Keratinocyte (primary cell): ENCODE data around the gene PSMC4. TPM values are rescaled to one million over a fixed set of nuclear protein-coding genes. Genes with fewer than 3 reads are reported as not detected.

ENCODE experiments used
- DNase-seq: peaks from one replicate; pipeline ENCODE4 v3.0.0-alpha.2; 2011; ENCODE audit warnings: low read depth, missing footprints, low spot score
- FAIRE-seq: peaks from 2 replicates; lab custom pipeline; 2011; peaks lifted over from hg19 to GRCh38; lab: Jason Lieb, UNC
- H2AFZ ChIP-seq: 2 replicates; pipeline ENCODE4 v1.6.0; 2012; ENCODE audit warnings: low read length, control low read depth, inconsistent platforms; ENCODE audit not compliant: control insufficient read depth
- H3K27ac ChIP-seq: 2 replicates; pipeline ENCODE4 v1.5.1; 2011; ENCODE audit warnings: low read length; ENCODE audit not compliant: control insufficient read depth, insufficient read depth
- H3K27me3 ChIP-seq: 3 replicates; pipeline ENCODE4 v1.6.0; 2011; ENCODE audit warnings: low read length; ENCODE audit not compliant: control insufficient read depth, insufficient read depth; ENCODE audit errors: extremely low read depth
- H3K36me3 ChIP-seq, 2 experiments: 2 replicates in 1 of 2; 3 replicates in 1 of 2; pipeline ENCODE4 v1.5.1; 2011; ENCODE audit warnings: low read length in 2 of 2, mild to moderate bottlenecking in 1 of 2; ENCODE audit not compliant: control insufficient read depth in 2 of 2, insufficient read depth in 2 of 2; ENCODE audit errors: extremely low read depth in 1 of 2
- H3K4me1 ChIP-seq: 3 replicates; pipeline ENCODE4 v1.5.1; 2011; ENCODE audit warnings: low read length; ENCODE audit not compliant: control insufficient read depth, insufficient read depth; ENCODE audit errors: extremely low read depth
- H3K4me2 ChIP-seq: 3 replicates; pipeline ENCODE4 v1.6.0; 2011; ENCODE audit warnings: low read depth, low read length; ENCODE audit not compliant: control insufficient read depth, insufficient read depth; ENCODE audit errors: extremely low read depth
- H3K4me3 ChIP-seq, 3 experiments: fragments of 200-600 bp in 1 of 3; sonication (generic) in 1 of 3; 2 replicates in 2 of 3; 3 replicates in 1 of 3; pipeline ENCODE4 v1.5.1; 2011 to 2016; ENCODE audit warnings: low read length in 3 of 3, mild to moderate bottlenecking in 3 of 3, control low read depth in 2 of 3, inconsistent platforms in 1 of 3, low read depth in 1 of 3, mixed read lengths in 1 of 3, mixed run types in 1 of 3, moderate library complexity in 1 of 3; ENCODE audit not compliant: control insufficient read depth in 2 of 3, insufficient read depth in 2 of 3; ENCODE audit errors: extremely low read depth in 1 of 3
- H3K79me2 ChIP-seq: 2 replicates; pipeline ENCODE4 v1.6.0; 2012; ENCODE audit warnings: low read length; ENCODE audit not compliant: control insufficient read depth, insufficient read depth
- H3K9ac ChIP-seq: 3 replicates; pipeline ENCODE4 v1.6.0; 2011; ENCODE audit warnings: low read length; ENCODE audit not compliant: control insufficient read depth, insufficient read depth; ENCODE audit errors: extremely low read depth
- H3K9me1 ChIP-seq: 3 replicates; pipeline ENCODE4 v1.6.0; 2011; ENCODE audit warnings: low read length; ENCODE audit not compliant: control insufficient read depth, insufficient read depth; ENCODE audit errors: extremely low read depth
- H3K9me3 ChIP-seq: 2 replicates; pipeline ENCODE4 v1.5.1; 2012; ENCODE audit warnings: low read depth, low read length; ENCODE audit not compliant: control insufficient read depth
- H4K20me1 ChIP-seq: 3 replicates; pipeline ENCODE4 v1.6.0; 2011; ENCODE audit warnings: low read length; ENCODE audit not compliant: control insufficient read depth, insufficient read depth; ENCODE audit errors: extremely low read depth
- CTCF ChIP-seq, 3 experiments: IDR thresholded peaks in 1 of 3; conservative IDR thresholded peaks in 1 of 3; optimal IDR thresholded peaks in 1 of 3; 2 replicates in 2 of 3; 3 replicates in 1 of 3; pipeline versions ENCODE3 to v1.5.1; 2011; ENCODE audit warnings: low read length in 3 of 3, mild to moderate bottlenecking in 3 of 3, moderate library complexity in 2 of 3, control low read depth in 1 of 3, inconsistent platforms in 1 of 3; ENCODE audit not compliant: insufficient read depth in 2 of 3; ENCODE audit errors: extremely low read depth in 1 of 3
- EZH2 ChIP-seq: IDR thresholded peaks from one replicate; pipeline ENCODE4 v1.6.1; 2012; ENCODE audit warnings: inconsistent platforms, mild to moderate bottlenecking, low read length, moderate library complexity
- dilution Hi-C: fragments of 300-500 bp; cut with MboI; formaldehyde crosslinking; loops from one replicate; pipeline ENCODE4 v1.7.0; 2020; ENCODE audit warnings: low sequenced_read_pairs; ENCODE audit not compliant: extremely low pct_ligation_motif_present
- polyA plus RNA-seq, 5 experiments: library from polyadenylated mRNA; depleted of rRNA in 3 of 5; stranded (reverse) in 3 of 5; stranded (forward) in 1 of 5; unstranded in 1 of 5; fragments of >200 nt; gene quantifications; 1 replicate in 1 of 5; 2 replicates in 3 of 5; 3 replicates in 1 of 5; pipeline versions ENCODE4 v1.2.1 to v1.2.3, GENCODE V29; 2011 to 2012; ENCODE audit warnings: missing spikeins in 2 of 5, low read depth in 1 of 5, low replicate concordance in 1 of 5

Gene PSMC4
- polyA plus RNA-seq, 1 donor (not counting 4 experiments of a cell fraction or from before 2014, with no cell fraction given) = 74.1 TPM

GRCh38 chr19:40025938-40026596 is 55.1 kb downstream of the PSMC4 start:
- Histone ChIP-seq H3K4me2 (no peak overlapping the region), H3K4me3 (no peak overlapping the region), H3K27me3 (no peaks in the 10 kb centered on the region), H3K27ac (no peak overlapping the region), H2AFZ (no peak overlapping the region), H3K9me1 (no peaks in the 10 kb centered on the region), H3K9me3 (peaks cover 6% of the 10 kb centered on the region), H3K79me2 (no peaks in the 10 kb centered on the region), H3K4me1 (no peaks in the 10 kb centered on the region), H3K36me3 (no peaks in the 10 kb centered on the region), H4K20me1 (no peaks in the 10 kb centered on the region), H3K9ac (no peak overlapping the region)
- no peak for TF ChIP-seq CTCF (optimal IDR thresholded peaks at IDR 0.05 in 1 of 3, IDR thresholded peaks at IDR 0.05 in 1 of 3, conservative IDR thresholded peaks at IDR 0.05 in 1 of 3; ENCODE audit: extremely low read depth in 1 of 3, insufficient read depth in 2 of 3, low read length in 3 of 3)
- no peak for TF ChIP-seq EZH2
- no peak for DNase-seq
- FAIRE-seq = no peak
- dilution Hi-C loops = no loop called here

- Histone ChIP-seq H3K9ac (no peak overlapping the region), H3K4me2 (no peak overlapping the region), H3K79me2 (no peaks in the 10 kb centered on the region), H3K9me1 (no peaks in the 10 kb centered on the region), H3K27me3 (no peaks in the 10 kb centered on the region), H3K4me1 (no peaks in the 10 kb centered on the region), H4K20me1 (no peaks in the 10 kb centered on the region), H3K4me3 (no peak overlapping the region), H3K36me3 (no peaks in the 10 kb centered on the region), H3K9me3 (peaks cover 6% of the 10 kb centered on the region), H3K27ac (no peak overlapping the region), H2AFZ (no peak overlapping the region)
- dilution Hi-C loops = no loop called here
- no peak for FAIRE-seq
- DNase-seq = no peak
- no peak for TF ChIP-seq EZH2
- TF ChIP-seq CTCF (optimal IDR thresholded peaks at IDR 0.05 in 1 of 3, IDR thresholded peaks at IDR 0.05 in 1 of 3, conservative IDR thresholded peaks at IDR 0.05 in 1 of 3; ENCODE audit: extremely low read depth in 1 of 3, insufficient read depth in 2 of 3, low read length in 3 of 3) = no peak
Measured at GRCh38 chr19:40026597-40026970, 55.6 kb downstream of the PSMC4 start.

Other genes with a start within 250 kb of the PSMC4 start
- not detected in 3 replicates for gene CLC, start 233.1 kb upstream of the PSMC4 start, polyA plus RNA-seq
- not detected in 3 replicates for gene LEUTX, start 192.3 kb upstream of the PSMC4 start, polyA plus RNA-seq
- 4.3 to 6.4 TPM (median 4.6 TPM) in 3 replicates for gene DYRK1B, start 137.0 kb upstream of the PSMC4 start, polyA plus RNA-seq
- gene FBL, start 124.8 kb upstream of the PSMC4 start, polyA plus RNA-seq = 222 to 357 TPM (median 301 TPM) in 3 replicates
- 0.02 to 0.12 TPM (median 0.10 TPM) in 3 replicates for gene FCGBP, start 36.5 kb upstream of the PSMC4 start, polyA plus RNA-seq
- 0.31 to 0.85 TPM (median 0.52 TPM) in 3 replicates for gene ZNF546, start 25.9 kb downstream of the PSMC4 start, polyA plus RNA-seq
- 5.3 to 8.3 TPM (median 6.3 TPM) in 3 replicates for gene ZNF780B, start 85.1 kb downstream of the PSMC4 start, polyA plus RNA-seq
- 12.2 to 20.3 TPM (median 19.0 TPM) in 3 replicates for gene ZNF780A, start 119.8 kb downstream of the PSMC4 start, polyA plus RNA-seq
- gene MAP3K10, start 220.3 kb downstream of the PSMC4 start, polyA plus RNA-seq = 2.9 to 5.7 TPM (median 4.2 TPM) in 3 replicates
- gene TTC9B, start 247.2 kb downstream of the PSMC4 start, polyA plus RNA-seq = not detected in 3 replicates